GM10266 (cell line): ENCODE data around the gene ARL16.

ENCODE experiments used
- DNase-seq: peaks from one replicate; pipeline ENCODE4 v3.0.0; 2012; ENCODE audit errors: extremely low spot score
- TF ChIP-seq, protein P1 (sequence below): IDR thresholded peaks from 2 replicates; pipeline ENCODE4 v1.5.1; 2012; ENCODE audit warnings: mild to moderate bottlenecking, low read depth; ENCODE audit not compliant: control insufficient read depth, insufficient read depth; ENCODE audit errors: missing control alignments

ARL16 gene, protein sequence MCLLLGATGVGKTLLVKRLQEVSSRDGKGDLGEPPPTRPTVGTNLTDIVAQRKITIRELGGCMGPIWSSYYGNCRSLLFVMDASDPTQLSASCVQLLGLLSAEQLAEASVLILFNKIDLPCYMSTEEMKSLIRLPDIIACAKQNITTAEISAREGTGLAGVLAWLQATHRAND

DNA sequence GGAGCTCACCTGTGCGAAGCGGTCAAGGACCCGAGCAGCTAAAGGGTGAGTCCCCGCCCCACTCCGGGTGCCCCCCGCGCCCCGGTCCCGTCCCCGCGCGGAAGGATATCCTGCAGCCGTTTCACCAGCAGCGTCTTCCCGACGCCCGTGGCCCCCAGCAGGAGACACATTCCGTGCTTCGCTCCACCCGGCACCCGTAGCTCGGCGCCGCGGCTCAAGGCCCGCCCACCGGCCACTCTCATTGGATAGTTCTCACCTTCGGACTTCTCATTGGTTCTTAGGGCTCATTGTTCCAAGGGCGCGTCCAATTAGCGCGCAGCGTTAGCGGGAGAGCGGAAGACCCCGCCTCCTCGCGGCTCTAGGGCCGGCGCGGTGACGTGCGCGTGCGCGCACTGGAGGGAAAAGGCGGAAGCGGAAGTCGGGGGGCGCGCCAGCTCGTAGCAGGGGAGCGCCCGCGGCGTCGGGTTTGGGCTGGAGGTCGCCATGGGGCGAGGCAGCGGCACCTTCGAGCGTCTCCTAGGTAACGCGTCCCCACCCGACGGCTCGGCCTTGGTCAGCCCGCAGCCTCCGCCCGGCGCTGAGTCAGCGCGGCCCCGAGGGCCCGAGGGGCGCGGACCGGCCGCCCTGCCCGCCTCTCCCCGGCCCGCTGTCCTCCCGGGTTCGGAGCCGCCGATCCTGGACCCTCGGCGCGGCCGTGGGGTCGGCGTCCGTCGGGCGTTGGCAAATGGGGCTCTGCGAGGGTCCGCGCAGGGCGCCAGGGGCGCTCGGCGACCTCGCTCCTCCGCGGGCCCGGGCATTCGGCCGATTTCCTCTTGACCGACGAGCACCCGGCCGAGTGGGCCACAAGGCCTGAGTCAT lies at the start of gene ARL16, which contains the start of gene HGS:
Gene ARL16 (minus strand): TSS at position 214 of the 858 bp plus-strand sequence. CDS start 44 bp downstream, at position 170.
Gene HGS (plus strand): TSS at position 428 of the 858 bp plus-strand sequence. CDS start 56 bp downstream, at position 484.
- DNase-seq: peak; percentile 100
- TF ChIP-seq, protein P1, sequence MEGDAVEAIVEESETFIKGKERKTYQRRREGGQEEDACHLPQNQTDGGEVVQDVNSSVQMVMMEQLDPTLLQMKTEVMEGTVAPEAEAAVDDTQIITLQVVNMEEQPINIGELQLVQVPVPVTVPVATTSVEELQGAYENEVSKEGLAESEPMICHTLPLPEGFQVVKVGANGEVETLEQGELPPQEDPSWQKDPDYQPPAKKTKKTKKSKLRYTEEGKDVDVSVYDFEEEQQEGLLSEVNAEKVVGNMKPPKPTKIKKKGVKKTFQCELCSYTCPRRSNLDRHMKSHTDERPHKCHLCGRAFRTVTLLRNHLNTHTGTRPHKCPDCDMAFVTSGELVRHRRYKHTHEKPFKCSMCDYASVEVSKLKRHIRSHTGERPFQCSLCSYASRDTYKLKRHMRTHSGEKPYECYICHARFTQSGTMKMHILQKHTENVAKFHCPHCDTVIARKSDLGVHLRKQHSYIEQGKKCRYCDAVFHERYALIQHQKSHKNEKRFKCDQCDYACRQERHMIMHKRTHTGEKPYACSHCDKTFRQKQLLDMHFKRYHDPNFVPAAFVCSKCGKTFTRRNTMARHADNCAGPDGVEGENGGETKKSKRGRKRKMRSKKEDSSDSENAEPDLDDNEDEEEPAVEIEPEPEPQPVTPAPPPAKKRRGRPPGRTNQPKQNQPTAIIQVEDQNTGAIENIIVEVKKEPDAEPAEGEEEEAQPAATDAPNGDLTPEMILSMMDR: no peak

DNA sequence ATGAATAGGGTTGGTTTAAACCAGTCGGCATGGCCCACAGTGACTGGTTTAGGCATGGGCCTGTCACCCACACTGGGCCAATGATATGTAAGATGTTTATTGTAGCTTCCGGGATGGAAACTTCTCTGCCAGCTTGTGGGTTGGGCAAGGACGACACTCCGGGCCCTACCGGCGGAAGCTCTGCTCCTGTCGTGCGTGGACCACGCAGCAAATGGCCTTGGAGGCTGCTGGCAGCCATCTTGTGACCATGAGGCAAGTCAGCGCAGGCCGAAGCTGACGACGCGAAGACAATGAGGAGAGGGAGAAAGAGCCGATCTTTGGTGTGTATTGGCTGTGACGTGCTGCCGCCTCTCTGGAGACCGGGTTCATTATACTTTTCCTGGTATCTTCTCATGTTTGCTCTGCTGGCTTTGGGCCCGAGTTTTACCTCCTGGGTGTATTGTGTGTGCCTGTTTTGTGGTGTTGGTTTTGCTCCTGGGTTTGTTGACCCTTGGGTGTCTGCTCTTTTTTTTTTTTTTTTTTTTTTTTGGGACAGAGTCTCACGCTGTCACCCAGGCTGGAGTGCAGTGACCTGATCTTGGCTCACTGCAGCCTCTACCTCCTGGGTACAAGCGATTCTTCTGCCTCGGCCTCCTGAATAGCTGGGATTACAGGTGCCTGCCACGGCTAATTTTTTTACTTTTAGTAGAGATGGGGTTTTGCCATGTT lies 43.9 kb upstream of the ARL16 start:
- DNase-seq: no peak
- TF ChIP-seq, protein P1: no peak

DNA sequence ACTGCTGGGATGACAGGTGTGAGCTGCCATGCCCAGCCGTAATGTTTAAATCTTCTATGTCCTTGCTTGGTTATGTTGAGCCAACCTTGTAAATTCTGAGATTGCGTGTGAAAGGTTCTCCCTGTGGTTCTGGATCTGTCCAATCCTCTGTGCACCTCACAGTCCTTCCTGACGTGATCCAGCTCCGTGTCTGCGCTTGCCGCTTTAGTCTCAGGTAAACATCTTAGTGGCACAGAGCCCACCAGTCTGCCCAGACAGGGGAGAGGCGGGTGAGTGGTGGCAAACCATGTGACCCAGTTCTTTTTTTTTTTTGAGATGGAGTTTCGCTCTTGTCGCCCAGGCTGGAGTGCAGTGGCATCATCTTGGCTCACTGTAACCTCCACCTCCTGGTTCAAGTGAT lies 42.4 kb upstream of the ARL16 start:
- TF ChIP-seq, protein P1: no peak
- no peak for DNase-seq

DNA sequence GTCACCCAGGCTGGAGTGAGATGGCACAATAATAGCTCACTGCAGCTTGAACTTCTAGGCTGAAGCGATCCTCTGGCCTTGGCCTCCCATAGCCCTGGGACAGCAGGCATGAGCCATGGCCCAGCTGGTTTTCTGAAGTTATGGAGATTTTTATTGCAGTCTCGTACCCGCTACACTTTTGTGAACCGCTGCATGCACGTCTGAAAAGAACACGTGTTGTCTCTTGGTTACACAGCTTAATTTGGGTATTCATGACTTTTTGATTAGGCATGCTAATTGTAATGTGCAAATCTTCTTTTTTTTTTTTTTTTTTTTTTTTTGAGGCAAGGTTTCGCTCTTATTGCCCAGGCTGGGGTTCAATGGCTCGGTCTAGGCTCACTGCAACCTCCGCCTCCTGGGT lies 41.8 kb upstream of the ARL16 start:
- TF ChIP-seq, protein P1: no peak
- DNase-seq: no peak

DNA sequence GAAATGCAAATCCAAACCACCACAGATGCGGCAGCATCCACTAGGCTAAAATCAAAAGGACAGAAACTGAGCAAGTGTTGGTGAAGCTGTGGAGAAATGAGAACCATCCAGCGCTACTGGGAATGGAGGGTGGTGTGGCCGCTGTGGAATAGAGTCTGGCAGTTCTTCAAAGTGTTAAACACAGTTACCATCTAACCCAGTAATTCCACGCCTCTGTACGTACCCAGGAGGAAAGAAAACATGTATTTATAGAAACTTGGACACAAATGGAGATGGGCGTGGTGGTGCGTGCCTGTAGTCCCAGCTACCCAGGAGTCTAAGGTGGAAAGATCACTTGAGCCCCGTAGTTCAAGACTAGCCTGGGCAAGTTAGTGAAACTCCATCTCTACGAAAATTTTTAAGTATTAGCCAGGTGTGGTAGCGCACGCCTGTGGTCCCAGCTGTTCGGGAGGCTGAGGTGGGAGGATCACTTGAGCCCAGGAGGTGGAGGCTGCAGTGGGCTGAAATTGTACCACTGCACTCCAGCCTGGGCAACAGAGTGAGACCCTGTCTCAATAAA lies 40.1 kb upstream of the ARL16 start:
- DNase-seq: no peak
- TF ChIP-seq, protein P1: no peak

DNA sequence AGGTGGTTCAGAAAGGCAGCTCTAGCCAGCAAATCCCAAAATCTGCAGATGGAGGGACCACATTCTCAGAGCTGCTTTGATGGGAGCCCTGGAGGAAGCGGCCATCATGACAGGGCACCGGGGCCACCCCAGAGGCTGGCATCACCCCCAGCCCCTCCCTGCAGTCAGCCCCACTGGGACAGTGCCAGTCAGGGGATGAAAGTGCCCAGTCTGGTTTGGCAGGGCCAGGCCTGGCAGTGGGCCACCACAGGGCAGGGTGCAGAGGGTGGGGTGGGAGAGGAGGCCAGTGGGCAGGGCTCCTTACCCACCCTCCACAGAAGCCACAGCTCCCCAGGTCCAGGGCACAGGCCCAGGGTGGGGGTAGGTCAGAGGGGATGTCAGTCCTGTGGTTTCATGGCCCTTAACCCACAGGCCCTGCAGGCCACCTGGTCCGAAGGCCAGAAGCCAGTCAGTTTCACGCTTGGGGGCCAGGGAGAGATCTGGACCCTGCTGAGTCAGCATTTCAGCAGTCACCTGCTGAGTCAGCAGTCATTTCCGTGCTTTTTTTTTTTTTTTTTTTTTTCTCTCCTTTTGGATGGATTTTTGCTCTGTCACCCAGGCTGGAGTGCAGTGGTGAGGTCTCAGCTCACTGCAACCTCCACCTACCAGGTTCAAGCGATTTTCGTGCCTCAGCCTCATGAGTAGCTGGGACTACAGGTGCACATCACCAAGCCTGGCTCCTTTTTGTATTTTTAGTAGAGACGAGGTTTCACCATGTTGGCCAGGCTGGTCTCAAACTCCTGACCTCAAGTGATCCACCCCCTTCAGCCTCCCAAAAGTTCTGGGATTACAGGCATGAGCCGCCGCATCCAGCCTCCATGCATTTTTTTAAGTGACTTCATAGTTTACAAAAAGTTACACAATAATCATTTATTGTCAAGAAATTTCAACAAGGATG lies 38.9 kb upstream of the ARL16 start:
- DNase-seq: no peak

More for the DNA sequence above, 38.9 kb upstream of the ARL16 start:
- TF ChIP-seq, protein P1: no peak
